G401 (cell line): ENCODE results near the gene PARD3B. TPM values are rescaled to one million over a fixed set of nuclear protein-coding genes. Genes with fewer than 3 reads are reported as not detected.
A peak's percentile ranks its signal among the peaks of the same experiment; 100 is the strongest.

Experiments used
- DNase-seq: peaks from one replicate; pipeline ENCODE4 v3.0.0-alpha.2; 2015; ENCODE audit warnings: low spot score
- in situ Hi-C: cut with HindIII; loops from 2 replicates; pipeline ENCODE4 v1.10.0; 2016; ENCODE audit warnings: low sequenced_read_pairs, mixed read lengths
- total RNA-seq: library from RNA; depleted of rRNA; stranded (reverse); fragments of >200 nt; shearing (Covaris generic); gene quantifications from 2 replicates; pipeline ENCODE4 v1.2.3, GENCODE V29; 2014

Gene PARD3B
- total RNA-seq, 1 experiment from 2014 or later, result 2.2 TPM

GRCh38 chr2:205003288-205003687 is 458.0 kb downstream of the PARD3B start:
- in situ Hi-C loops, result no loop called here
- DNase-seq, result no peak

GRCh38 chr2:205010196-205010595 is 464.9 kb downstream of the PARD3B start:
- in situ Hi-C loops, result no loop called here
- DNase-seq, result no peak

GRCh38 chr2:205011031-205011430 is 465.8 kb downstream of the PARD3B start:
- DNase-seq, result no peak
- in situ Hi-C loops, result no loop called here

- in situ Hi-C loops, result no loop called here
- DNase-seq, result no peak
Measured at GRCh38 chr2:205012961-205013360, 467.7 kb downstream of the PARD3B start.

GRCh38 chr2:205013586-205013985 is 468.3 kb downstream of the PARD3B start:
- no peak for DNase-seq
- in situ Hi-C loops, result no loop called here

GRCh38 chr2:205014201-205014600 is 468.9 kb downstream of the PARD3B start:
- in situ Hi-C loops, result no loop called here
- no peak for DNase-seq

- DNase-seq, result no peak
- in situ Hi-C loops, result no loop called here
Measured at GRCh38 chr2:205017381-205017780, 472.1 kb downstream of the PARD3B start.

GRCh38 chr2:205017912-205018311 is 472.6 kb downstream of the PARD3B start:
- DNase-seq, result no peak
- in situ Hi-C loops, result no loop called here

- no peak for DNase-seq
- in situ Hi-C loops, result no loop called here
Measured at GRCh38 chr2:205020673-205021072, 475.4 kb downstream of the PARD3B start.

- in situ Hi-C loops, result no loop called here
- DNase-seq, result peak; percentile 42
Measured at GRCh38 chr2:205022841-205023240, 477.6 kb downstream of the PARD3B start.

- in situ Hi-C loops, result no loop called here
Measured at GRCh38 chr2:205024822-205025518, 479.7 kb downstream of the PARD3B start.

GRCh38 chr2:205025580-205026240 is 480.4 kb downstream of the PARD3B start:
- no peak for DNase-seq
- in situ Hi-C loops, result no loop called here

More at GRCh38 chr2:205024822-205025518, 479.7 kb downstream of the PARD3B start:
- DNase-seq, result peak; percentile 33

GRCh38 chr2:205030695-205031094 is 485.4 kb downstream of the PARD3B start:
- DNase-seq, result no peak
- in situ Hi-C loops, result no loop called here

- in situ Hi-C loops, result no loop called here
- no peak for DNase-seq
Measured at GRCh38 chr2:205032093-205032551, 486.8 kb downstream of the PARD3B start.

- DNase-seq, result no peak
- in situ Hi-C loops, result no loop called here
Measured at GRCh38 chr2:205033431-205033830, 488.2 kb downstream of the PARD3B start.

GRCh38 chr2:205034034-205034433 is 488.8 kb downstream of the PARD3B start:
- in situ Hi-C loops, result no loop called here

GRCh38 chr2:205040323-205040722 is 495.0 kb downstream of the PARD3B start:
- no peak for DNase-seq
- in situ Hi-C loops, result no loop called here

More at GRCh38 chr2:205034034-205034433, 488.8 kb downstream of the PARD3B start:
- DNase-seq, result no peak

GRCh38 chr2:205041472-205042130 is 496.3 kb downstream of the PARD3B start:
- in situ Hi-C loops, result no loop called here
- DNase-seq, result no peak

- no peak for DNase-seq
- in situ Hi-C loops, result no loop called here
Measured at GRCh38 chr2:205043285-205043684, 498.0 kb downstream of the PARD3B start.

- DNase-seq, result no peak
- in situ Hi-C loops, result no loop called here
Measured at GRCh38 chr2:205045706-205046105, 500.4 kb downstream of the PARD3B start.
